ENCODE data around the gene CLDN6. TPM values are rescaled to one million over a fixed set of nuclear protein-coding genes. Genes with fewer than 3 reads are reported as not detected.
A peak's percentile ranks its signal among the peaks of the same experiment; 100 is the strongest.

The CLDN6 gene
- total and polyA plus RNA-seq, 2 of the 13 experiments (the other 11 are each of a cell fraction or from before 2014, with no cell fraction given) = 5.9 to 7.6 TPM

- intact Hi-C loops (cut with micrococcal nuclease; ENCODE audit: unreplicated experiment) (no loop called here), in situ Hi-C loops (cut with HindIII; ENCODE audit: extremely low pct_ligation_motif_present, low pct_unique_long_range_greater_than_20kb) (no loop called here)
- peaks cover 4 to 16% of the 10 kb centered on the region in 2 experiments; a peak in 4 of 5 replicates for H3K27me3 ChIP-seq (ENCODE audit: control insufficient read depth in 1 of 2, insufficient read depth in 2 of 2, low read length in 2 of 2)
- H3K79me2 ChIP-seq (ENCODE audit: insufficient read depth, low read length) = no peaks in the 10 kb centered on the region
- WGBS (ENCODE audit: low lambda C conversion rate) = 59% methylated on average over 10 of the region's 17 CpGs
- CTCF ChIA-PET (ENCODE audit: low intra/inter-chr PET ratio, low total read pairs) = no interaction called here
- no peaks in the 10 kb centered on the region for H4K20me1 ChIP-seq (ENCODE audit: insufficient read depth, low read length)
- H3K27ac ChIP-seq (ENCODE audit: extremely low read length, insufficient read depth, low read length) = peak overlapping the region; percentile 84
- POLR2A ChIA-PET = interaction anchor here (0.8 to 14.2 kb wide), 4 partner anchors 15 to 125 kb away, joined by 3 to 750 read pairs (median 4); partner anchors contain the start of genes CLDN6, FLYWCH2, HCFC1R1 and THOC6
- H3K4me1 ChIP-seq (ENCODE audit: insufficient read depth, low read length) = peaks cover 80% of the 10 kb centered on the region
- no peak for FAIRE-seq
- H2AFZ ChIP-seq (ENCODE audit: low read length) = no peak overlapping the region
- no peaks in the 10 kb centered on the region for H3K9me3 ChIP-seq (ENCODE audit: low read length)
- no peaks in the 10 kb centered on the region for H3K36me3 ChIP-seq (replicated peaks in 1 of 2; ENCODE audit: control insufficient read depth in 1 of 2, insufficient read depth in 2 of 2, low read length in 2 of 2)
- TF ChIP-seq ZNF652 (CRISPR knock-in tag; IDR thresholded peaks at IDR 0.05; ENCODE audit: borderline replicate concordance, low read depth) (peak; percentile 69), ZNF383 (CRISPR knock-in tag; IDR thresholded peaks at IDR 0.05; ENCODE audit: borderline replicate concordance) (no peak), SIN3A (IDR thresholded peaks at IDR 0.05; ENCODE audit: borderline replicate concordance, low read depth, low read length) (0 out of 2 replicates have a peak, but pooled peaks have one; percentile 30), PRPF4 (IDR thresholded peaks at IDR 0.05; ENCODE audit: low read depth, low read length, poor library complexity, severe bottlenecking) (peak; percentile 96), TFDP1 (CRISPR knock-in tag; IDR thresholded peaks at IDR 0.05; ENCODE audit: borderline replicate concordance) (no peak), POLR2G (IDR thresholded peaks at IDR 0.05; ENCODE audit: low read depth, low read length) (peak; percentile 16; the same call in 1 of the 2 replicates), ZBTB38 (CRISPR knock-in tag; IDR thresholded peaks at IDR 0.05) (0 out of 2 replicates have a peak, but pooled peaks have one; percentile 17), ZBTB7A (CRISPR knock-in tag; IDR thresholded peaks at IDR 0.05) (no peak), GABPA (IDR thresholded peaks at IDR 0.05; ENCODE audit: low read depth, low read length) (no peak), GABPA (CRISPR knock-in tag; IDR thresholded peaks at IDR 0.05; ENCODE audit: low read depth) (peak; percentile 47; the same call in 1 of the 2 replicates)
- TF ChIP-seq, protein P1, sequence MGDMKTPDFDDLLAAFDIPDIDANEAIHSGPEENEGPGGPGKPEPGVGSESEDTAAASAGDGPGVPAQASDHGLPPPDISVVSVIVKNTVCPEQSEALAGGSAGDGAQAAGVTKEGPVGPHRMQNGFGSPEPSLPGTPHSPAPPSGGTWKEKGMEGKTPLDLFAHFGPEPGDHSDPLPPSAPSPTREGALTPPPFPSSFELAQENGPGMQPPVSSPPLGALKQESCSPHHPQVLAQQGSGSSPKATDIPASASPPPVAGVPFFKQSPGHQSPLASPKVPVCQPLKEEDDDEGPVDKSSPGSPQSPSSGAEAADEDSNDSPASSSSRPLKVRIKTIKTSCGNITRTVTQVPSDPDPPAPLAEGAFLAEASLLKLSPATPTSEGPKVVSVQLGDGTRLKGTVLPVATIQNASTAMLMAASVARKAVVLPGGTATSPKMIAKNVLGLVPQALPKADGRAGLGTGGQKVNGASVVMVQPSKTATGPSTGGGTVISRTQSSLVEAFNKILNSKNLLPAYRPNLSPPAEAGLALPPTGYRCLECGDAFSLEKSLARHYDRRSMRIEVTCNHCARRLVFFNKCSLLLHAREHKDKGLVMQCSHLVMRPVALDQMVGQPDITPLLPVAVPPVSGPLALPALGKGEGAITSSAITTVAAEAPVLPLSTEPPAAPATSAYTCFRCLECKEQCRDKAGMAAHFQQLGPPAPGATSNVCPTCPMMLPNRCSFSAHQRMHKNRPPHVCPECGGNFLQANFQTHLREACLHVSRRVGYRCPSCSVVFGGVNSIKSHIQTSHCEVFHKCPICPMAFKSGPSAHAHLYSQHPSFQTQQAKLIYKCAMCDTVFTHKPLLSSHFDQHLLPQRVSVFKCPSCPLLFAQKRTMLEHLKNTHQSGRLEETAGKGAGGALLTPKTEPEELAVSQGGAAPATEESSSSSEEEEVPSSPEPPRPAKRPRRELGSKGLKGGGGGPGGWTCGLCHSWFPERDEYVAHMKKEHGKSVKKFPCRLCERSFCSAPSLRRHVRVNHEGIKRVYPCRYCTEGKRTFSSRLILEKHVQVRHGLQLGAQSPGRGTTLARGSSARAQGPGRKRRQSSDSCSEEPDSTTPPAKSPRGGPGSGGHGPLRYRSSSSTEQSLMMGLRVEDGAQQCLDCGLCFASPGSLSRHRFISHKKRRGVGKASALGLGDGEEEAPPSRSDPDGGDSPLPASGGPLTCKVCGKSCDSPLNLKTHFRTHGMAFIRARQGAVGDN (CRISPR knock-in tag; IDR thresholded peaks at IDR 0.05) = peak; percentile 16; the same call in 1 of the 2 replicates
- TF ChIP-seq, protein P2, sequence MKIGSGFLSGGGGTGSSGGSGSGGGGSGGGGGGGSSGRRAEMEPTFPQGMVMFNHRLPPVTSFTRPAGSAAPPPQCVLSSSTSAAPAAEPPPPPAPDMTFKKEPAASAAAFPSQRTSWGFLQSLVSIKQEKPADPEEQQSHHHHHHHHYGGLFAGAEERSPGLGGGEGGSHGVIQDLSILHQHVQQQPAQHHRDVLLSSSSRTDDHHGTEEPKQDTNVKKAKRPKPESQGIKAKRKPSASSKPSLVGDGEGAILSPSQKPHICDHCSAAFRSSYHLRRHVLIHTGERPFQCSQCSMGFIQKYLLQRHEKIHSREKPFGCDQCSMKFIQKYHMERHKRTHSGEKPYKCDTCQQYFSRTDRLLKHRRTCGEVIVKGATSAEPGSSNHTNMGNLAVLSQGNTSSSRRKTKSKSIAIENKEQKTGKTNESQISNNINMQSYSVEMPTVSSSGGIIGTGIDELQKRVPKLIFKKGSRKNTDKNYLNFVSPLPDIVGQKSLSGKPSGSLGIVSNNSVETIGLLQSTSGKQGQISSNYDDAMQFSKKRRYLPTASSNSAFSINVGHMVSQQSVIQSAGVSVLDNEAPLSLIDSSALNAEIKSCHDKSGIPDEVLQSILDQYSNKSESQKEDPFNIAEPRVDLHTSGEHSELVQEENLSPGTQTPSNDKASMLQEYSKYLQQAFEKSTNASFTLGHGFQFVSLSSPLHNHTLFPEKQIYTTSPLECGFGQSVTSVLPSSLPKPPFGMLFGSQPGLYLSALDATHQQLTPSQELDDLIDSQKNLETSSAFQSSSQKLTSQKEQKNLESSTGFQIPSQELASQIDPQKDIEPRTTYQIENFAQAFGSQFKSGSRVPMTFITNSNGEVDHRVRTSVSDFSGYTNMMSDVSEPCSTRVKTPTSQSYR (CRISPR knock-in tag; IDR thresholded peaks at IDR 0.05; ENCODE audit: borderline replicate concordance) = peak; percentile 89
- no TSS peak for BruUV-seq (replicated peaks)
- peak overlapping the region; percentile 59 for H3K9ac ChIP-seq (ENCODE audit: insufficient read depth, low read depth, low read length)
- DNase-seq (ENCODE audit: low spot score) = no peak
- peak overlapping the region; percentile 68 for H3K4me2 ChIP-seq (ENCODE audit: low read depth, low read length)
- H3K4me3 ChIP-seq (replicated peaks in 1 of 3; ENCODE audit: insufficient read depth in 1 of 3, low read depth in 2 of 3, low read length in 3 of 3) = peak overlapping the region in 1 of 3 experiments; percentile 59; a peak in 2 of 6 replicates
- ATAC-seq = no peak
Observed at GRCh38 chr16:3007957-3008689, 9.9 kb downstream of the CLDN6 start.
